Lower leg skin (tissue), 3 donors: ENCODE results near the gene COL8A2.

Source experiments
- CTCF ChIP-seq, 3 donors: fragments of 450-650 bp; IDR thresholded peaks; one replicate each; pipeline ENCODE4 v1.5.1; 2016; ENCODE audit warnings: antibody characterized with exemption in 3 of 3, mild to moderate bottlenecking in 3 of 3, moderate library complexity in 2 of 3
- POLR2A ChIP-seq, 2 donors: fragments of 450-650 bp; IDR thresholded peaks; one replicate each; pipeline ENCODE4 v1.6.1; 2016 to 2017; ENCODE audit warnings: antibody characterized with exemption in 2 of 2, mild to moderate bottlenecking in 1 of 2, moderate library complexity in 1 of 2

GRCh38 chr1:36086529-36087232 lies 38.3 kb downstream of the COL8A2 start:
- no peak for TF ChIP-seq CTCF (IDR thresholded peaks at IDR 0.05)
- TF ChIP-seq POLR2A (IDR thresholded peaks at IDR 0.05), result no peak
